IMR-90 (cell line): Measurements from ENCODE around the gene CDKN1A. TPM values are rescaled to one million over a fixed set of nuclear protein-coding genes. Genes with fewer than 3 reads are reported as not detected.
A peak's percentile ranks its signal among the peaks of the same experiment; 100 is the strongest.

Experiments used
- ATAC-seq: fragments of 200-7000 bp; cut with Tn5 transposase; 2 replicates; pipeline ENCODE4 v1.9.1; 2020; ENCODE audit warnings: low read depth, mild to moderate bottlenecking, moderate library complexity
- BruUV-seq: library from RNA; stranded (reverse); fragments of 400-500 nt; replicated peaks from 2 replicates; lab custom pipeline; 2021; lab: Mats Ljungman, UMichigan
- CTCF ChIA-PET: fragments of 300-600 bp; formaldehyde crosslinking; extraction: SDS; loops from one replicate; lab custom pipeline; 2021; ENCODE audit warnings: antibody characterized with exemption; lab: Yijun Ruan, JAX
- POLR2A ChIA-PET: fragments of 300-600 bp; sonication (Branson Sonifier 250); formaldehyde crosslinking; loops from one replicate; lab custom pipeline; 2022; ENCODE audit warnings: antibody characterized with exemption; ENCODE audit not compliant: unreplicated experiment; lab: Charles Lee
- DNase-seq: peaks from one replicate; pipeline ENCODE4 v3.0.0; 2013
- H2AFZ ChIP-seq: replicated peaks from 2 replicates; pipeline ENCODE3; 2013; ENCODE audit warnings: low read length, mild to moderate bottlenecking; ENCODE audit not compliant: poor library complexity
- H2AK5ac ChIP-seq: 2 replicates; pipeline ENCODE4 v1.6.1; 2013; ENCODE audit warnings: low read depth, low read length, inconsistent platforms
- H2AK9ac ChIP-seq: replicated peaks from 2 replicates; pipeline ENCODE3; 2013; ENCODE audit warnings: mild to moderate bottlenecking, low read depth, low read length, moderate library complexity; ENCODE audit not compliant: poor library complexity
- H2BK120ac ChIP-seq: 2 replicates; pipeline ENCODE4 v1.6.1; 2013; ENCODE audit warnings: low read depth, low read length, inconsistent platforms
- H2BK15ac ChIP-seq: 3 replicates; pipeline ENCODE4 v1.6.1; 2013; ENCODE audit warnings: low read depth, low read length, inconsistent platforms
- H2BK20ac ChIP-seq: 2 replicates; pipeline ENCODE4 v1.6.1; 2013; ENCODE audit warnings: low read depth, mild to moderate bottlenecking, inconsistent platforms, low read length, moderate library complexity
- H2BK5ac ChIP-seq: 2 replicates; pipeline ENCODE4 v1.6.1; 2013; ENCODE audit warnings: mild to moderate bottlenecking, low read depth, low read length, inconsistent platforms; ENCODE audit not compliant: poor library complexity, severe bottlenecking
- H3K14ac ChIP-seq: replicated peaks from 2 replicates; pipeline ENCODE4 v1.6.1; 2013; ENCODE audit warnings: low read depth, low read length, inconsistent platforms
- H3K18ac ChIP-seq: 2 replicates; pipeline ENCODE4 v1.6.1; 2013; ENCODE audit warnings: low read depth, low read length, control low read depth
- H3K23ac ChIP-seq: 2 replicates; pipeline ENCODE4 v1.6.1; 2013; ENCODE audit warnings: low read depth, low read length, inconsistent platforms
- H3K27ac ChIP-seq: 2 replicates; pipeline ENCODE4 v1.5.1; 2013; ENCODE audit warnings: mild to moderate bottlenecking, control low read depth, low read length; ENCODE audit not compliant: insufficient read depth
- H3K27me3 ChIP-seq: 2 replicates; pipeline ENCODE4 v1.6.1; 2013; ENCODE audit warnings: low read length; ENCODE audit not compliant: control insufficient read depth, insufficient read depth
- H3K36me3 ChIP-seq: 2 replicates; pipeline ENCODE4 v1.6.1; 2013; ENCODE audit warnings: low read length, mixed read lengths; ENCODE audit not compliant: control insufficient read depth, insufficient read depth
- H3K4ac ChIP-seq: 2 replicates; pipeline ENCODE4 v1.6.1; 2013; ENCODE audit warnings: low read depth, low read length, inconsistent platforms
- H3K4me1 ChIP-seq: 2 replicates; pipeline ENCODE4 v1.6.1; 2013; ENCODE audit warnings: low read length, mixed read lengths; ENCODE audit not compliant: control insufficient read depth, insufficient read depth
- H3K4me2 ChIP-seq: 2 replicates; pipeline ENCODE4 v1.6.1; 2013; ENCODE audit warnings: low read depth, mild to moderate bottlenecking, control low read depth, low read length, moderate library complexity
- H3K4me3 ChIP-seq: 2 replicates; pipeline ENCODE4 v1.5.1; 2013; ENCODE audit warnings: low read depth, mild to moderate bottlenecking, control low read depth, low read length, moderate library complexity; ENCODE audit not compliant: insufficient read depth
- H3K56ac ChIP-seq: 2 replicates; pipeline ENCODE4 v1.6.1; 2013; ENCODE audit warnings: low read length, inconsistent platforms; ENCODE audit not compliant: insufficient read depth; ENCODE audit errors: extremely low read depth
- H3K79me1 ChIP-seq, 2 experiments: 2 replicates each; pipeline ENCODE4 v1.6.1; 2013; ENCODE audit warnings: low read length in 2 of 2, inconsistent platforms in 1 of 2, low read depth in 1 of 2
- H3K9ac ChIP-seq: 2 replicates; pipeline ENCODE4 v1.6.1; 2013; ENCODE audit warnings: low read depth, low read length, control low read depth
- H3K9me1 ChIP-seq: 2 replicates; pipeline ENCODE4 v1.6.1; 2013; ENCODE audit warnings: low read length, inconsistent platforms; ENCODE audit not compliant: insufficient read depth
- H3K9me3 ChIP-seq: 2 replicates; pipeline ENCODE4 v1.6.1; 2013; ENCODE audit warnings: low read length; ENCODE audit not compliant: control insufficient read depth, insufficient read depth
- H4K20me1 ChIP-seq: 2 replicates; pipeline ENCODE4 v1.6.1; 2013; ENCODE audit warnings: low read length, inconsistent platforms; ENCODE audit not compliant: insufficient read depth
- H4K5ac ChIP-seq: 2 replicates; pipeline ENCODE4 v1.6.1; 2013; ENCODE audit warnings: mild to moderate bottlenecking, low read depth, low read length, control low read depth
- H4K8ac ChIP-seq, 2 experiments: 2 replicates each; pipeline ENCODE4 v1.6.1; 2013; ENCODE audit warnings: low read depth in 2 of 2, low read length in 2 of 2, control low read depth in 1 of 2, inconsistent platforms in 1 of 2
- H4K91ac ChIP-seq: 2 replicates; pipeline ENCODE4 v1.6.1; 2013; ENCODE audit warnings: low read depth, low read length, inconsistent platforms; ENCODE audit not compliant: insufficient read depth
- CHD1 ChIP-seq: IDR thresholded peaks from 2 replicates; pipeline ENCODE4 v1.6.1; 2012; ENCODE audit warnings: low read depth, low read length, improper control_type of control experiment
- FOS ChIP-seq: fragments of 150-350 bp; IDR thresholded peaks from 2 replicates; pipeline ENCODE4 v1.6.1; 2016; ENCODE audit warnings: low read depth, low read length
- MAFK ChIP-seq: IDR thresholded peaks from 2 replicates; pipeline ENCODE4 v1.6.1; 2012; ENCODE audit warnings: low read depth, low read length, improper control_type of control experiment
- MAZ ChIP-seq: IDR thresholded peaks from 2 replicates; pipeline ENCODE4 v1.6.1; 2012; ENCODE audit warnings: low read depth, mild to moderate bottlenecking, low read length, improper control_type of control experiment, moderate library complexity, borderline replicate concordance
- RCOR1 ChIP-seq: IDR thresholded peaks from 2 replicates; pipeline ENCODE4 v1.6.1; 2012; ENCODE audit warnings: mild to moderate bottlenecking, low read length, improper control_type of control experiment; ENCODE audit not compliant: insufficient replicate concordance
- SMC3 ChIP-seq: fragments of 150-350 bp; IDR thresholded peaks from 2 replicates; pipeline ENCODE4 v1.6.1; 2016; ENCODE audit warnings: low read depth, mild to moderate bottlenecking, antibody characterized with exemption, low read length, moderate library complexity
- WGBS, 2 experiments: methylation state at CpG; one replicate each; pipeline versions ENCODE4 v1.1.5 to v1.1.7; 2013; ENCODE audit warnings: missing lambda C conversion rate in 2 of 2; ENCODE audit not compliant: insufficient read length in 1 of 2; ENCODE audit errors: extremely low coverage in 2 of 2; 5-methylcytosine and 5-hydroxymethylcytosine counted together
- dilution Hi-C: fragments of 300-500 bp; cut with HindIII; formaldehyde crosslinking; loops from one replicate; pipeline ENCODE4 v1.14.3; 2018; ENCODE audit warnings: low sequenced_read_pairs; ENCODE audit not compliant: unreplicated experiment
- in situ Hi-C: fragments of 300-500 bp; cut with MboI; formaldehyde crosslinking; loops from 3 replicates; pipeline ENCODE4 v1.14.3; 2019; ENCODE audit warnings: low sequenced_read_pairs, inconsistent platforms, mixed read lengths
- intact Hi-C: fragments of 100-400 bp; cut with micrococcal nuclease; formaldehyde crosslinking; loops from 2 replicates; pipeline ENCODE4 v1.10.0; 2022
- polyA plus RNA-seq, 3 experiments: library from polyadenylated mRNA; depleted of rRNA; stranded (reverse); fragments of >200 nt; gene quantifications; 2 replicates each; pipeline ENCODE4 v1.2.3, GENCODE V29; 2012; ENCODE audit warnings: low replicate concordance in 1 of 3
- total RNA-seq: library from RNA; depleted of rRNA; stranded (reverse); fragments of >200 nt; gene quantifications from 2 replicates; pipeline ENCODE4 v1.2.3, GENCODE V29; 2012
- TF ChIP-seq, protein P1 (sequence below): fragments of 150-350 bp; IDR thresholded peaks from 2 replicates; pipeline ENCODE4 v1.6.1; 2017; ENCODE audit warnings: mild to moderate bottlenecking, antibody characterized with exemption, low read length, low read depth

CDKN1A gene
- total and polyA plus RNA-seq, 2 of the 4 experiments (the other 2 are of a cell fraction): 155 to 576 TPM

DNA sequence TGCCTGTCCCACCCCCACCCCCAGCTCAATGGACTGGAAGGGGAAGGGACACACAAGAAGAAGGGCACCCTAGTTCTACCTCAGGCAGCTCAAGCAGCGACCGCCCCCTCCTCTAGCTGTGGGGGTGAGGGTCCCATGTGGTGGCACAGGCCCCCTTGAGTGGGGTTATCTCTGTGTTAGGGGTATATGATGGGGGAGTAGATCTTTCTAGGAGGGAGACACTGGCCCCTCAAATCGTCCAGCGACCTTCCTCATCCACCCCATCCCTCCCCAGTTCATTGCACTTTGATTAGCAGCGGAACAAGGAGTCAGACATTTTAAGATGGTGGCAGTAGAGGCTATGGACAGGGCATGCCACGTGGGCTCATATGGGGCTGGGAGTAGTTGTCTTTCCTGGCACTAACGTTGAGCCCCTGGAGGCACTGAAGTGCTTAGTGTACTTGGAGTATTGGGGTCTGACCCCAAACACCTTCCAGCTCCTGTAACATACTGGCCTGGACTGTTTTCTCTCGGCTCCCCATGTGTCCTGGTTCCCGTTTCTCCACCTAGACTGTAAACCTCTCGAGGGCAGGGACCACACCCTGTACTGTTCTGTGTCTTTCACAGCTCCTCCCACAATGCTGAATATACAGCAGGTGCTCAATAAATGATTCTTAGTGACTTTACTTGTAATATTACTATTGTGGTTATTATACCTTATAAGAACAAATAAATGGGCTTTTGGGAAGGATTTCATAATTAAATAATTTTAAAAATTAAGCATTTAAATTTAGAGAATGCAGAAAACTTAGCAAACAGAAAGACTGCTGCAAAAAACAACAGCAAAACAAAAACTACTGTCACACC lies 8.4 kb downstream of the CDKN1A start:
- dilution Hi-C loops: no loop called here
- ATAC-seq (no peak), DNase-seq (no peak)
- H3K4me3 ChIP-seq: no peak overlapping the region
- no peak overlapping the region for H3K18ac ChIP-seq
- no peak overlapping the region for H2BK15ac ChIP-seq
- H2AK9ac ChIP-seq: peak overlapping the region; percentile 77
- POLR2A ChIA-PET: no interaction called here
- WGBS, 2 experiments: 82% methylated on average over 2 of the region's 10 CpGs; no CpG with 5 or more reads in 1 of the 2 experiments
- H4K8ac ChIP-seq: no peak overlapping the region
- CTCF ChIA-PET: no interaction called here
- H3K56ac ChIP-seq: no peak overlapping the region
- H3K4me2 ChIP-seq: no peak overlapping the region
- intact Hi-C loops: no loop called here
- H3K27me3 ChIP-seq: no peaks in the 10 kb centered on the region
- no peak overlapping the region for H3K9ac ChIP-seq
- in situ Hi-C loops: no loop called here
- peaks cover 7% of the 10 kb centered on the region; the same call in 1 of the 2 replicates for H3K9me1 ChIP-seq
- BruUV-seq: no TSS peak
- no peak overlapping the region for H4K5ac ChIP-seq
- H3K14ac ChIP-seq: no peak overlapping the region
- peaks cover 54% of the 10 kb centered on the region for H3K36me3 ChIP-seq
- no peaks in the 10 kb centered on the region for H3K9me3 ChIP-seq
- H4K20me1 ChIP-seq: peaks cover 81% of the 10 kb centered on the region
- H2BK120ac ChIP-seq: no peak overlapping the region
- peaks cover 3% of the 10 kb centered on the region for H3K4me1 ChIP-seq
- H3K27ac ChIP-seq: no peak overlapping the region
- no peak overlapping the region for H2BK5ac ChIP-seq
- no peak overlapping the region for H3K4ac ChIP-seq
- no peak overlapping the region for H4K91ac ChIP-seq
- peak overlapping the region; percentile 24 for H2AFZ ChIP-seq
- TF ChIP-seq CHD1 (no peak), MAFK (no peak), SMC3 (no peak), MAZ (peak; percentile 5; the same call in 1 of the 2 replicates), RCOR1 (no peak), FOS (no peak)
- TF ChIP-seq, protein P1, sequence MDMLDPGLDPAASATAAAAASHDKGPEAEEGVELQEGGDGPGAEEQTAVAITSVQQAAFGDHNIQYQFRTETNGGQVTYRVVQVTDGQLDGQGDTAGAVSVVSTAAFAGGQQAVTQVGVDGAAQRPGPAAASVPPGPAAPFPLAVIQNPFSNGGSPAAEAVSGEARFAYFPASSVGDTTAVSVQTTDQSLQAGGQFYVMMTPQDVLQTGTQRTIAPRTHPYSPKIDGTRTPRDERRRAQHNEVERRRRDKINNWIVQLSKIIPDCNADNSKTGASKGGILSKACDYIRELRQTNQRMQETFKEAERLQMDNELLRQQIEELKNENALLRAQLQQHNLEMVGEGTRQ: 0 out of 2 replicates have a peak, but pooled peaks have one; percentile 1
- H2BK20ac ChIP-seq: no peak overlapping the region
- H2AK5ac ChIP-seq: no peak overlapping the region
- H3K23ac ChIP-seq: no peak overlapping the region
- peaks cover 19 to 52% of the 10 kb centered on the region in 2 experiments; a peak in 3 of 4 replicates for H3K79me1 ChIP-seq
